ENCODE measurements around the gene SLC9A3. TPM values are rescaled to one million over a fixed set of nuclear protein-coding genes. Genes with fewer than 3 reads are reported as not detected.

SLC9A3 gene
- total RNA-seq (2014; rRNA removed; shearing (Covaris generic); ENCODE audit: low replicate concordance) = 0.43 and 1.8 TPM in 2 replicates

DNA sequence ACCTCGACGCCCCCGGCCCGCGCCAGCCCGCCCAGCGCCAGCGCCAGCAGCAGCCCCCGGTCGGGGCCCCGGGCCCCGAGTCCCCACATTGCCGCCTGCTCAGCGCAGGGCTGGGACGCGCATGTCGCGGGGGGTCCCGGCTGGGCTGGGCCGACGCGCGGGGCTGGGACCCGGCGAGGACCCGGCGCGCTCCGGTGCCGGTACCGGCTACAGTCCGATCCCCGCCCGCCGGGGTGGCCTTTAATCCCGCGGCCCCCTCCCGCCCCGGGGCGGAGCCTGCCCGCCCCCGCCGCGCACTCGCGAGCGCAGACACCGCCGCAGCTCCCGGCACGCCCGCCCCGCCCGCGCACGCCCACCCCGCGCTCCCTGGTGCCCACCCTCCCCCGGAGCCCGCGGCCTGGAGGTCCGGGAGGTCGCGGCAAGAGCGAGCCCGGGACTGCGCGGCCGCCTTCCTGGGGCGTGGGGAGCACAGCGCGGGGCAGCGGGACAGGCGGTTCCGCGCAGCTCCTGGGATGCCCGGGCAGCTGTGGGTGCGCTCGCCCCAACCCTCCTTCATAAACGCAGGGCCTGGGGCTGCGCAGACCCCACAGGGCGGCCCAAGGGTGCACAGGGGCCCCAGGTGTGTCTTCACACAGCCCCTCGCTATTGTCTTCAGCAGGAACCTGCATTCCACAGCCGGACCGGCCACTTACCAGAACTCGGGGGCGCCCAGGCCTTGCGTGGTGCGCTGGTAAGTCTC lies at the start of gene SLC9A3:
TSS of gene SLC9A3 (minus strand) at position 216 of the 739 bp plus-strand sequence.
- DNase-seq (ENCODE audit: low read depth) = no peak
- in situ Hi-C loops (cut with HindIII; ENCODE audit: low pct_unique_long_range_greater_than_20kb, low sequenced_read_pairs) = no loop called here

DNA sequence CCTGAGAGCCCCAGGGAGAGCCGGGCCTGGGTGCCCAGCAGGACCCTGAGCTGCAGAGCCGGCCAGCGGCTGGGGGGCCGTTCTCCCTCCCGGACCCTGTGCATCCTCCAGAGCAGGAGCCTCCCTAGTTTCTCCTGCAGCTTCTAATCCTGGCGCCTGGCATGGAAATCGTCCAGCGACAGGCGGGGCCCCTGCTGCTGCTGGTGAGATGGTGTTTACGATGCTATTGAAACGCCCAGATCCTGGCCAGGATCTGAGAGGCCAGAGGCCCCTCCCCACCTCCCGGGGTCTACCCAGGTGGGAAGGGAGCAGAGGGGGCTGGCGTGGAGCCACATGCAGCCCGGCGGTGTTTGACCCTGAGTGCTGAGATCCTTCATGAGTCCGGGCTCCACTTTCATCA lies 49.7 kb upstream of the SLC9A3 start:
- no peak for DNase-seq (ENCODE audit: low read depth)

DNA sequence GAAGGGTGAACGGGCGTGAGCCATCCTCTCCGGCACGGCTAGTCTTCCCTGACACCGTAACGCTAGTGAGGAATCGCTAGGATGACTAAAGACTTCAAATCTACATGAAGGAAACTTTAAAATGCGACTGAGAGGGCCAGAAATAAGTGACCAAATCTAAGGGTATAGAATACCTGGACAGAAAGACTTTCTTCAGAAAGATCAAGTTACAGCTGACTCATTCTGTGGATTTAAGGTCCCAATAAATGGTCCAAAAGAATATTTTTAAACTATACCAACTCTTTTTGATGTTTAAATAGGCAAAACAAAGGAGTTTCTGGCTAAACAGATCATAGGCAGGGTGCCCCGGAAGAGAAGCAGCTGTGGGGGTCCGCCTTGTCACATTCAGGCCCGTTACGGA lies 49.0 kb upstream of the SLC9A3 start:
- DNase-seq (ENCODE audit: low read depth) = no peak
- in situ Hi-C loops (cut with HindIII; ENCODE audit: low pct_unique_long_range_greater_than_20kb, low sequenced_read_pairs) = no loop called here

More for the DNA sequence above, 49.7 kb upstream of the SLC9A3 start:
- in situ Hi-C loops (cut with HindIII; ENCODE audit: low pct_unique_long_range_greater_than_20kb, low sequenced_read_pairs) = no loop called here

DNA sequence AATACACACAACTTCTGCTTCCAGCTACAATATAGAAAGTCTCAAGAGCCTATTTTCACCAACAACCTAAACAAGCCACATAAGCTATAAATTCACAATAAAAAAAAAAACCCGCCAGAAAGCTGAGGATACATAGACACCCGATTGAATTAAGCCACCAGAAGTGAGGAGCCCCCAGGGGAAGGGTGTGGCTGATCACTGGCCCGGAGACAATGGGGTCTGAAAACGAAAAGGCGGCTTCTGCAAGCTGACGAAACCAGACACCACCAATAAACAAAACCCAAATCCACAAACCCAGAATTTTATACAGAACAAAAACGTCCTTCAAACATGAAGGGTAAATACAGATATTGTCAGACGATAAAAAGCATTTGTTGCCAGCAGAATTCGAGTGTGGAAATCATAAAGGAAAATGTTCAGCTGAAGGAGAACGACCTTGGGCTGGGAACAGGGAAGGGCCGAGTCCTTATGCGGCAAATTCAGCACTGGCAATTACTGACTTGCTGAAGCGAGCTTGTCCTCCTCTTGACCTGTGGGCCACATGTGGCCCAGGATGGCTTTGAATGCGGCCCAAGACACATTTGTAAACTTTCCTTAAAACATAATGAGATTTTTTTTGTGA lies 48.3 kb upstream of the SLC9A3 start:
- in situ Hi-C loops (cut with HindIII; ENCODE audit: low pct_unique_long_range_greater_than_20kb, low sequenced_read_pairs) = no loop called here
- DNase-seq (ENCODE audit: low read depth) = no peak

DNA sequence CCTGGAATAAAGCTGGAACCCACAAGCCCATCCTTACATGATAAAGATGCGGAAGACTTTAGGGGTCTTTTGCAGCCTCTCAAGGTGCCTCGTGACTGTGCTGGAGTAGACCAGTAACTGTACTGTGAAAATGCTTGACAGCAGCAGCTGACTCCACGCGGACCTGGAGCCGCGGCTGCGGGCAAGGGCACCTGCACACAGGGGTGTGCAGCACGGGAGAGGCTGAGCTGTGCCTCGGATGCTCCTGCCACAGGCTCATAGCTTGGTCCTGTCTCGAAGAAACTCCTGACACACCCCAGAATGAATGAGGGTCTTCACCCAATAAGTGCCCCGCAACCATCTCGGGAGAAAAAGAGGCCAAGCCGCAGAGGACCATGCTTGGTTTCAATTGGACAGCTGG lies 47.5 kb upstream of the SLC9A3 start:
- no peak for DNase-seq (ENCODE audit: low read depth)
- in situ Hi-C loops (cut with HindIII; ENCODE audit: low pct_unique_long_range_greater_than_20kb, low sequenced_read_pairs) = no loop called here

DNA sequence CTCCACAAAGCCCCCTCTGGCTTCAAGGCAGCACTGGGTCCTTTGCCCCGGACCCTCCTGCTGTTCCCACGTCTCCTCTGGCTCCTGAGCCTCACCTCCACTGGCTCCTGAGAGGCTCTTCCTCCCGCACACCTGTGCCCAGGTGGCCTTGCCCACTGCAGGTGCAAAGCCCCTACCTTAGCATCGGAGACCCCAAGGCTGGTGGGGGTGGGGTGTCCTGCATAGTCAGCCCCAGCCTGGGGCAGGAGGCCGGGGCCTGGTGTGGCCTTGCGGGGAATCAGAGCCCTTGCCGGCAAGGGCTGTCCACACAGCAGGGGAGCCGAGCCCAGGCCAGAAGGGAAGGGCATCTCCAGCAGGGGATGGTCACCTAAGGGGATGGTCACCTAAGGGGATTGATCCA lies 46.6 kb upstream of the SLC9A3 start:
- no peak for DNase-seq (ENCODE audit: low read depth)
- in situ Hi-C loops (cut with HindIII; ENCODE audit: low pct_unique_long_range_greater_than_20kb, low sequenced_read_pairs) = no loop called here

DNA sequence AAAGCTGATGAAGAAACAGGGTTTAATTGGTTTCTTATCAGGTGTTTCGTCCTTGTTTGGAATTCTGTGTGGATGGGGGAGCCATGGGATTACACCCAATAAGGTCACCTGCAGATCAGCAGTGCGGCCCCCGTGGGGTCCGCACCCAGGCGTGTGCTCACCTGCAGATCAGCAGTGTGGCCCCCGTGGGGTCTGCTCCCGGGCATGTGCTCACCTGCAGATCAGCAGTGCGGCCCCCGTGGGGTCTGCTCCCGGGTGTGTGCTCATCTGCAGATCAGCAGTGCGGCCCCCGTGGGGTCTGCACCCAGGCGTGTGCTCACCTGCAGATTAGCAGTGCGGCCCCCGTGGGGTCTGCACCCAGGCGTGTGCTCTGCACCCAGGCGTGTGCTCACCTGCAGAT lies 46.2 kb upstream of the SLC9A3 start:
- DNase-seq (ENCODE audit: low read depth) = no peak
- in situ Hi-C loops (cut with HindIII; ENCODE audit: low pct_unique_long_range_greater_than_20kb, low sequenced_read_pairs) = no loop called here

DNA sequence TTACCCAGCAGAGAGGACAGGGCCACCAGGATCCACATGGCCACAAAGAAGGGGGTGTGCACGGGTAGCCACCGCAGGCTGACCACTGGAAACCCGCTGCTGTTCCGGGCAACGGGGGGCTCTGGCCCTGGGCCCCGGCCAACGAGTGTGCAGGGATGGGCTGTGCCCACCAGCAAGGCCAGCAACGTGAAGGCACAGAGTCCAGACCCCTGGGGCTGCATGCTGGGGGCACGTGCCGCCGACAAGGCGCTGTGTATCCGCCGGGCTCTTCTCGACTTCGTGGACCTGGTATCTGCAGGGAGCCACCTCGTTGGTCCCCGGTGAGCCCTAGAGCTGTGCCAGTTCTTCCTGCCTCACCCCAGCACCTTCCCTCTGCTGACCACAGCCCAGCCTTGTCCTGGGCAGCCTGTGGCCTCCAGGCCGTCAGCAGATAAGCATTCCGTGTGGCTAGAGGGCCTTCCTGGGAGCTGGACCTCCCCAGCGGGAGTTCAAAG lies 45.7 kb upstream of the SLC9A3 start:
- no peak for DNase-seq (ENCODE audit: low read depth)

DNA sequence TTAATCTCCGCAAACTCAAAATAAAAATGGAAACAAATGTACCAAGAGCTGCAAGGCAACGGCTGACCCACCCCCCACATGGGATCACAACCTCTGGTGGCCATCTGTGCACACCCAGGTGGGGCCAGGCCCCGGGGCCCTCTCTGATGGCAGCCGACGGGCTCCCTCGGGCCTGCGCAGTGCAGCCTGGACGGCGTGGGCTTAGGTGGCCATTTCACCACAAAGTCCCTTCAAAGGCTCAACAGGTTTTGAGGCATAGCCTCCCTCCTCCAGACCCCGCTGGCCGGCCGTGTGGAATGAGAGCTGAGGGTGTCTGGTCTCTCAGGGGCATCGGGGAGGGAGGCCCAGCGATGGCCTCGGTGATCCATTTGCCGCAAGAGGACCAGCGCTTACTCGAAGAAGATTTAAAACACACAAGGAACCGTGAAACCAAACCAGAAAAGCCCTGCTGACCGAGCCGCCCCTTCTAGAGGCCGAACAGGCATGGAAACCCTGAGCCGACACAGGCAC lies 45.2 kb upstream of the SLC9A3 start:
- DNase-seq (ENCODE audit: low read depth) = no peak
- in situ Hi-C loops (cut with HindIII; ENCODE audit: low pct_unique_long_range_greater_than_20kb, low sequenced_read_pairs) = no loop called here

More for the DNA sequence above, 45.7 kb upstream of the SLC9A3 start:
- in situ Hi-C loops (cut with HindIII; ENCODE audit: low pct_unique_long_range_greater_than_20kb, low sequenced_read_pairs) = no loop called here

DNA sequence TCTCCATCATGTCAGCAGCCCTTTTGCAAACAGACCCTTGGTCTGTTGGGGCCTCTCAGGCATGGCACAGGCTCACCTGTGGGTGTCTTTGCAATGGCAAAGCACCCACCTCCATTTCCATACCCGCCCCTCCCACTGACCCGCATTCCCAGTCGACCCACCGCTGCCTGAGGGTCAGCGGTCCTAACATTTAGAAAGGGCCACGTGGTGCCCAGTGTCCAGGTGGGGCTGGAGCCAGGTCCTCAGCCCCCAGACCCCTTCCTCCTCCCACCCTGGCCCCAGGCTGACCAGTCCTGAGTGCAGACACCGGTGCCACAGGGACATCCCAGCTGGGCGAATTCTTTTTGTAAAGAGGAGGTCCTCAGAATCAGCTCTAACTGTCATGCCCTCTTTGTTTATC lies 44.6 kb upstream of the SLC9A3 start:
- in situ Hi-C loops (cut with HindIII; ENCODE audit: low pct_unique_long_range_greater_than_20kb, low sequenced_read_pairs) = no loop called here
- DNase-seq (ENCODE audit: low read depth) = no peak

DNA sequence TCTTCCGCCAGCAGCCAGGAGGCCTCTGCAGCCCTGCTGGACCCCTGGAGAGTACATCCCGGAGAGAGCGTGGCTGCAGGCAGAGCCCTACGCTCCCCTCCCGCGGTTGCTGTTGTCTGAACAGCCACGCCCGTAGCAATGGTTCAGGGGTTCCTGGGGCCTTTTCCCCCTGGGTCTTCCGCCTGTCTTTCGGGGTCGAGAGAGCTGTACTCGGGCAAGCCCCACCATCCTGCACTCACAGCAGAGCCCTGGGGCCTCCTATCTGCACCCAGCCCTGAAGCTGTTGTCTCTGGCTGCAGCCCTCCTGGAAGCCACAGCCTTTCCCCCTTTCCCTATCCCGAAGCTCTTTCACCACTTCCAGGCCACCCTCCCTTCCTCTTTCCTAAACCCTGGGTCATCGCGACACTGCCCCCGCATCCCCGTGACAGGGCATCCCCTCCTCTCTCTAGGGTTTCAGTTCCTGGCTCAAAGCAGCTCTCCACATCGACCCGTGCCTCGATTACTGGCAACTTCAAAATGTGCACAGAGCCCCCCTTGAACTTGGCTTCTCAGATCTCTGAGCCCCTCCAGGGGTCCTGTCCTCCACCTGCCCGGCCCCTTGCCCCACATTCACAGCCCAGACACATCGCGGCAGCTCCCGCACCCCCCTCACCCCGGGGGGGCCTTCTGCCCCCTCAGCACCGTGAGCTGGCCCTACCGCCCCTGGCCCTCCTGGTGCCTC lies 44.0 kb upstream of the SLC9A3 start:
- DNase-seq (ENCODE audit: low read depth) = no peak
- in situ Hi-C loops (cut with HindIII; ENCODE audit: low pct_unique_long_range_greater_than_20kb, low sequenced_read_pairs) = no loop called here

DNA sequence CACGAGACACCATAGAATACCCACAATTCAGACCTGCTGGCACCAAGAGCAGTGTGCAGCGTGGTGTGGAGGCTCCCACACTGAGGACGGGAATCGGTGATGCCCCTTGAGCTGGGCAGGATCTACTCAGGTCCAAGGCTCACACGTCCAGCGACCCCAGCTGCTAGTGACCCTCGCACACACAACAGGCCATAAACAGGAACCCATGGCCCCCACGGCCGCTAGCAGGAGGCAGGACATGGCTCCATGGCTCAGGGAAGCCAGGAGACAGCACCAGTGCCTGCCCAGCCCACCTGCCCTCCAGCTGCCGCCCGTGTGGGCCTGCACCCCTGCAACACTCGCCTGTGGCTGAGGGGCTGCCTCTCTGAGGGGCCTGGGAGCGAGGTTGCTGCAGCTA lies 43.4 kb upstream of the SLC9A3 start:
- DNase-seq (ENCODE audit: low read depth) = no peak
- in situ Hi-C loops (cut with HindIII; ENCODE audit: low pct_unique_long_range_greater_than_20kb, low sequenced_read_pairs) = no loop called here

DNA sequence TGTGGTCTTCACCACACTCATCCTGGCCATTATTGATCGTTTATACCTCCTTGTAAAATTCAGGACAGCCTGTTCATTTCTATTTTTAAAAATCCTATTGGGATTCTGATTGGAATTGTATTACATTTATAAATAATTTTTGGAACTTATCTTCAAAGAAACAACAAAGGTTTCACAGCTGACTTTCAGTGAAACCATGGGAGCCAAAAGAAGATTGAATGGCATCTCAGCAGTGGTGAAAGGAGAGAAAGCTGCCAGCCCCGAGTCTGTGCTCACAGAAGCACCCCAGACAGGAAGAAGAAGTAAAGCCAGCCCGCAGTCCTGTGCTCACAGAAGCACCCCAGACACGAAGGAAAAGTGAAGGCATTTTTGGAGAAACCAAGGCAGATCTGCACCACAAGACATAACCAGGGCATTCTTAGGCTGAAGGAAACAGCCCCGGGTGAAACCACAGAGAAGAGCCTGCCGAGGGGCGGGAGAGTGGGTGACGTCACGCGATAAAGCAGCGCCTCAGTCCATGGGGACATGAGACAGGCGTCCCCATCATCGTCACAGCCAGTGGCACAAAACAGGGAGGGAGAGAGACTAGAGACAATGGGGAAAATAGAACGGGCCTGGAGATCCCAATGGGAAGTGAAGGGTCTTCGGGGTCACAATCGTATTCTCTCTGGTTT lies 42.5 kb upstream of the SLC9A3 start:
- in situ Hi-C loops (cut with HindIII; ENCODE audit: low pct_unique_long_range_greater_than_20kb, low sequenced_read_pairs) = no loop called here
- DNase-seq (ENCODE audit: low read depth) = no peak

DNA sequence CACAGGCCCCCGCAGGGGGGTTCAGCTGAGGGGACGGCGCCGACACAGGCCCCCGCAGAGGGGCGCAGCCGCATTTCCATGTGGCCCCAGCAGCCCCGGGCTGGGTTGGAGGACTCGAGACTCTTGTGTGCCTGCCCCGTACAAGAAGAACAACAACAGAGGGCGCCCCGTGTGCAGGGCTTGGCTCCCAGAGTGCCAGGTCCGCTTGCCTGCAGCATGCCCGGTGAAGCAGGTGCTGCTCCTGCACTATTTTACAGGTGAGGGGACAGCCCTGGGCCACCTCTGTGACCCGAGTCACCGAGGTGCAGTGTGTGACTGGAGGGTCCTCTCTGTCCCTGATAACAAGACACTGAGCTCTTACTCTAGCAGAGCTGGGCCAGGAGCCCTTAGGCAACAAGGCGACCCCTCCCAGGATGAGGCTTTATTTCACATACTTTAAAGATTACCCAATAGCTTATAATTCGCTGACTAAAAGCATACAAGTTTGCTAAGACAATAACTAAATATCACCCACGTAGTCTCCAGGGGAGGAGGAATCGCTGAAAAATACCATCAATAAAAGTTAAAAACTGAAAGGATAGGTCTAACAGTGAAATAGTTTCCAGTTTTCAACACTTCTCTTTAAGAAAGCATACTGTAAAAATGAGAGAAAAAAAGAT lies 41.7 kb upstream of the SLC9A3 start:
- in situ Hi-C loops (cut with HindIII; ENCODE audit: low pct_unique_long_range_greater_than_20kb, low sequenced_read_pairs) = no loop called here
- DNase-seq (ENCODE audit: low read depth) = no peak

DNA sequence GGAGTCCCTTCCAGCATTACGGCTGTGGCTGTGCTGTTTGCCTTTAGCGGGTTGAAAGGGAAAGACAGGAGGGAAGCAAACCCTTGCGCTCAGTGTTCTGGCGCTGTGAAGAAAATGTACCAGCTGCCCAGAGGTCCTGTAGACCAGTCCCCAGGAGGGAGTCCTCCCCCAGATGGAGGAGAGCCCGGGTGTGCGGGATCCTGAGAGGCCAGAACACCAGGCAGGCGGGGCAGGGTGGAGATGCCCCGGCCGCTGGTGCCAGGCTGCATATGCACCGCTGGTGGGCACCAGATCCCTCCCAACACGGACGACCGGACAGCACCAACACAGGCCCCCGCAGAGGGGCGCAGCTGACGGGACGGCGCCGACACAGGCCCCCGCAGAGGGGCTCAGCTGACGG lies 37.2 kb upstream of the SLC9A3 start:
- no peak for DNase-seq (ENCODE audit: low read depth)
- in situ Hi-C loops (cut with HindIII; ENCODE audit: low pct_unique_long_range_greater_than_20kb, low sequenced_read_pairs) = no loop called here

DNA sequence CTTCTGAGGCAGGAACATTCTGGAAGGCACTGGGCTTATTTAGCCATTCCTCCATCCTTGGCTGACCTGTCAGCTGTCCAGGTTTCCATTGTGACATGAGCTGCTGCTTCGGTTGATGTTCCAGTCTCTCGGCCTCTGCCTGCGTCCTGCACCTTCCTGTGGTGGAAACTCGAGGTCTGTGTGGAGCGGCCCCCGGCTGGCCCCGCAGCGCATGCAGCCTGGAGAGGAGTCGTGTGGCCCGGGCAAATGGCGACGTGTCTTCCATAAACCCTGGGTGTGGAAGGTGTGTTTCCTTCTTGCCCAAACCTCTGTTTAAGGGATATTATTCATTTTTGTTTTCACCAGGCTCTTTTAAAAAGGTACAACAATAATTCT lies 36.5 kb upstream of the SLC9A3 start:
- in situ Hi-C loops (cut with HindIII; ENCODE audit: low pct_unique_long_range_greater_than_20kb, low sequenced_read_pairs) = no loop called here
- no peak for DNase-seq (ENCODE audit: low read depth)

DNA sequence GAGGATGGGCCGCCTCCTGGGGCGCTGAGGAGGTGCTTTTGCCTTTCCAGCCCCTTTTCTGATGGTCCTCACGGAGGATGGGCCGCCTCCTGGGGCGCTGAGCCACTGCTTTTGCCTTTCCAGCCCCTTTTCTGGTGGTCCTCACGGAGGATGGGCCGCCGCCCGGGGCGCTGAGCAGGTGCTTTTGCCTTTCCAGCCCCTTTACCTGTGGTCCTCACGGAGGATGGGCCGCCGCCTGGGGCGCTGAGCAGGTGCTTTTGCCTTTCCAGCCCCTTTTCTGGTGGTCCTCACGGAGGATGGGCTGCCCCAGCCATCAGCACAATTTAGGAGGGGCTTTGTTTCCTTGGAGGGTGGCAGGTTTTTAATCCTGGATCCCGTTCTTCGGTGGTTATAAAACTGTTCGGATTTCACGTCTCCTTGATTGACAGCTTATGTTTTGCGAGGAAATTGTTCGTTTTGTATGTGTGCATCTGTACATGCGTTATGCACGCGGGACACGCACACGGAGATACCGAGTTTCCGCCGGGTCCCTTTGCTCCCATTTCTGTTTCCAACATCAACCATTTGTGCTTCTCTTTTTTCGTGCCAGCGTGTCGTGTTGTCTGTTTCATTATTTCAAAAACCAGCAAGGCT lies 34.7 kb upstream of the SLC9A3 start:
- in situ Hi-C loops (cut with HindIII; ENCODE audit: low pct_unique_long_range_greater_than_20kb, low sequenced_read_pairs) = no loop called here
- no peak for DNase-seq (ENCODE audit: low read depth)

DNA sequence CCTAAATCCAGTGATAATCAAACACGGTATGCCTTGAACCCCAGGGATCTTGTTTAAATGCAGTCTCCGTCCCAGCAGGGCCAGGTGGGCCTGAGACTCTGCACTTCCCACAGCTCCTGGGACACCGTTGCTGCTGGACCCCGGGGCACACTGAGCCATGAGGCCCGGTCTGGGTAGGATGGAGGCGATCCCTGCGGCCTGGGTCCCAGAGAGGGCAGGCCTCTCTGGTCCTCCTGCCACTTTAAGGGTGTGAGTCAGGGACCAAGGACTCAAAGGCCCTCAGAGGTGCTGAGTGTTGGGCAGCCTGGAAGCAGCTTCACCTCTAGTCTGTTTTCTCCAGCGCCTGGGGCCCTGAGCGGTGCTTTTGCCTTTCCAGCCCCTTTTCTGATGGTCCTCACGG lies 34.1 kb upstream of the SLC9A3 start:
- in situ Hi-C loops (cut with HindIII; ENCODE audit: low pct_unique_long_range_greater_than_20kb, low sequenced_read_pairs) = no loop called here
- DNase-seq (ENCODE audit: low read depth) = no peak
